ENCODE data around the gene MCM8. TPM values are rescaled to one million over a fixed set of nuclear protein-coding genes. Genes with fewer than 3 reads are reported as not detected.

The MCM8 gene
- total and polyA plus RNA-seq, 2 experiments from 2014 or later = 1.5 to 6.7 TPM

DNA sequence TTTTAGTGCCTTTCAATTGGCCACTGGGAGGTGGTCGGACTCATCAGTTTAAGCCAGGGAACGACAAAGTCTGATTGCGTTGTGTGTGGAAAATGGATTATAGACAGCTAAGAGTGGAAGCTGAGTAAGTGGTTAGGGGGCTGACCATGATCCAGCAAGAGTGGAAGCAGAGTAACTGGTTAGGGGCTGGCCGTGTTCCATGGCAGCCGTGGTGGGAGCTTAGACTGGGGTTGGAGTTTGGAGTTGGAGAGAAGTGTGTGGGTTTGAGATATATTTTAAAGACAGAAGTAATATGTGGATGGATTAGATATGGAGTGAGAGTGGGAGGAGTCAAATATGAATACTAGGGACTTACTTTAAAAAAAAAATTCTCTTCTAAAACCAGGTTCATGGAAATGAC, 61.7 kb downstream of the MCM8 start:
- Histone ChIP-seq H3K9me2 (replicated peaks; ENCODE audit: insufficient read depth) (no peaks in the 10 kb centered on the region), H3K4me1 (ENCODE audit: insufficient read depth) (peaks cover 4% of the 10 kb centered on the region), H3K36me3 (replicated peaks; ENCODE audit: insufficient read depth, low read depth) (no peaks in the 10 kb centered on the region), H3K9me3 (ENCODE audit: low read depth) (no peaks in the 10 kb centered on the region), H4K20me1 (ENCODE audit: insufficient read depth, poor library complexity, severe bottlenecking) (peaks cover 29% of the 10 kb centered on the region), H3K4me2 (no peak overlapping the region), H3K4me3 (no peak overlapping the region), H3K79me2 (peaks cover 93% of the 10 kb centered on the region), H2AFZ (no peak overlapping the region), H3K27ac (no peak overlapping the region), H3K27me3 (no peaks in the 10 kb centered on the region)
- TF ChIP-seq EZH2 (IDR thresholded peaks at IDR 0.05; ENCODE audit: borderline replicate concordance) (no peak), EZH2phosphoT487 (IDR thresholded peaks at IDR 0.05; ENCODE audit: low read depth, severe bottlenecking, unreplicated experiment) (no peak)
- TF ChIP-seq, protein P1, sequence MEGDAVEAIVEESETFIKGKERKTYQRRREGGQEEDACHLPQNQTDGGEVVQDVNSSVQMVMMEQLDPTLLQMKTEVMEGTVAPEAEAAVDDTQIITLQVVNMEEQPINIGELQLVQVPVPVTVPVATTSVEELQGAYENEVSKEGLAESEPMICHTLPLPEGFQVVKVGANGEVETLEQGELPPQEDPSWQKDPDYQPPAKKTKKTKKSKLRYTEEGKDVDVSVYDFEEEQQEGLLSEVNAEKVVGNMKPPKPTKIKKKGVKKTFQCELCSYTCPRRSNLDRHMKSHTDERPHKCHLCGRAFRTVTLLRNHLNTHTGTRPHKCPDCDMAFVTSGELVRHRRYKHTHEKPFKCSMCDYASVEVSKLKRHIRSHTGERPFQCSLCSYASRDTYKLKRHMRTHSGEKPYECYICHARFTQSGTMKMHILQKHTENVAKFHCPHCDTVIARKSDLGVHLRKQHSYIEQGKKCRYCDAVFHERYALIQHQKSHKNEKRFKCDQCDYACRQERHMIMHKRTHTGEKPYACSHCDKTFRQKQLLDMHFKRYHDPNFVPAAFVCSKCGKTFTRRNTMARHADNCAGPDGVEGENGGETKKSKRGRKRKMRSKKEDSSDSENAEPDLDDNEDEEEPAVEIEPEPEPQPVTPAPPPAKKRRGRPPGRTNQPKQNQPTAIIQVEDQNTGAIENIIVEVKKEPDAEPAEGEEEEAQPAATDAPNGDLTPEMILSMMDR (IDR thresholded peaks at IDR 0.05; ENCODE audit: poor library complexity) = no peak
- 91% methylated on average over 5 of the region's 5 CpGs for WGBS (ENCODE audit: low lambda C conversion rate, missing lambda C conversion rate)
- no peak for DNase-seq (ENCODE audit: low spot score)

DNA sequence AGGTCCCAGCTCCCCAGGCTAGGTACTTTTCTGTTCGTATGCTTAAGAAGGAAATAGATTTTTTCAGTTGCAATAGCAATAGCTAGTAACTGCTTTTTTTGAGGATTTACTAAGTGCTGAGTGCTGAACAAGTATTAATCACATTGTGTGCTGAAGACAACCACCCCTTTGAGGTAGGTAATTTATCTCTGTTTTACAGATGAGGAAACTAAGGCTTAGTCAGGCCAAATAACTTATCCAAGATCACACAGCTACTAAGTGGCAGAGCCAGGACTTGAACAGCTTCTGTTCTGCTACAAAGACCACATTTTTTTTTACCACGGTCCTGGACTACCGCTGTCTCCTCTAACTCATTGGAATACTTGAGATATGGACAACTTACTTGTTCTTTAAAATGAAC, 63.6 kb downstream of the MCM8 start:
- H3K36me3 ChIP-seq (replicated peaks; ENCODE audit: insufficient read depth, low read depth) = no peaks in the 10 kb centered on the region
- H3K9me2 ChIP-seq (replicated peaks; ENCODE audit: insufficient read depth) = no peaks in the 10 kb centered on the region
- H3K27me3 ChIP-seq = no peaks in the 10 kb centered on the region
- no peak overlapping the region for H3K4me3 ChIP-seq
- H4K20me1 ChIP-seq (ENCODE audit: insufficient read depth, poor library complexity, severe bottlenecking) = peaks cover 22% of the 10 kb centered on the region
- H2AFZ ChIP-seq = no peak overlapping the region
- 85% methylated on average over 3 of the region's 3 CpGs for WGBS (ENCODE audit: low lambda C conversion rate, missing lambda C conversion rate)
- TF ChIP-seq, protein P1 (IDR thresholded peaks at IDR 0.05; ENCODE audit: poor library complexity) = no peak
- TF ChIP-seq EZH2 (IDR thresholded peaks at IDR 0.05; ENCODE audit: borderline replicate concordance) = no peak
- no peak for DNase-seq (ENCODE audit: low spot score)
- no peaks in the 10 kb centered on the region for H3K9me3 ChIP-seq (ENCODE audit: low read depth)
- no peak overlapping the region for H3K27ac ChIP-seq
- H3K4me1 ChIP-seq (ENCODE audit: insufficient read depth) = no peaks in the 10 kb centered on the region
- peaks cover 96% of the 10 kb centered on the region for H3K79me2 ChIP-seq
- no peak overlapping the region for H3K4me2 ChIP-seq

DNA sequence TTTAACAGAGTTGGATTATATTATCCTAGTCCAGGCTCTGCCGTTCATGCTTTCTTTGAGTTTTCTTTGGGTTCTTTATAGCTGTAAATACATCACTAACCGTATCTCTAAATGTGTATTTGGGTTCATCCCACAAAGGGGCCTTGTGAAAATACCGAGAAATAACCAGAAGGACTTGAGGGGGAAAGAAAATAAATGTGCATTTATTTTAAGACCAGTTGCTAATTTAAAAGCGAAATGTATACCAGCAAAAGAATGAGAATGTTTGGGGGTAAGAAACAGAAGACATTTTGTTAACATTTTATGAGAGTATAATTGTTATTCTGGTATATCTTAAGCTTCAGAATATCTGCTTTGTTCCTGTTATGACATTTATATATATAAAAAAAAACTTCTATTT, 64.5 kb downstream of the MCM8 start:
- Histone ChIP-seq H3K79me2 (peaks cover 97% of the 10 kb centered on the region), H3K9me3 (ENCODE audit: low read depth) (no peaks in the 10 kb centered on the region), H3K27me3 (no peaks in the 10 kb centered on the region), H3K27ac (no peak overlapping the region), H3K4me1 (ENCODE audit: insufficient read depth) (no peaks in the 10 kb centered on the region), H2AFZ (no peak overlapping the region), H4K20me1 (ENCODE audit: insufficient read depth, poor library complexity, severe bottlenecking) (peaks cover 18% of the 10 kb centered on the region), H3K4me2 (no peak overlapping the region), H3K4me3 (no peak overlapping the region), H3K36me3 (replicated peaks; ENCODE audit: insufficient read depth, low read depth) (no peaks in the 10 kb centered on the region), H3K9me2 (replicated peaks; ENCODE audit: insufficient read depth) (no peaks in the 10 kb centered on the region)
- no peak for DNase-seq (ENCODE audit: low spot score)
- 93% methylated on average over 4 of the region's 4 CpGs for WGBS (ENCODE audit: low lambda C conversion rate, missing lambda C conversion rate)
- no peak for TF ChIP-seq EZH2 (IDR thresholded peaks at IDR 0.05; ENCODE audit: borderline replicate concordance)
- TF ChIP-seq EZH2phosphoT487 (IDR thresholded peaks at IDR 0.05; ENCODE audit: low read depth, severe bottlenecking, unreplicated experiment) = no peak

DNA sequence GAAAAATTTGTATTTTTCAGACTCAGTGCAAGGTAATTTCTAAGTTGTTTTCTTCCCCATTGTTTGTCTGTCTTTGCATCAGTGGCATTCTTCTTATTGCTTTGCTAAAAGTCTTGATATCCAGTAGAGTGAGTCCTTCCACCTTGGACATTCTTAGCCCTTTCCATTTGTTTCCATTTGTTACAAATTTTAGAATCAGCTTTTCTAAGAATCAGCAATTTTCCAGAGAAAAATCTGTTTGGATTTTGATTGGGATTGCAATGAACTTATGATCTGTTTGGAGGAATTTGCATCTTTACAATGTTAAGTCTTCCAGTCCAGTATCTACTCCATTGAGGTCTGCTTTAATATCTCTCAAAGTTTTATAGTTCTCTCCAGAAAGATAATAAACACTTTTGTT, 67.0 kb downstream of the MCM8 start:
- no peak overlapping the region for H3K4me3 ChIP-seq
- H3K79me2 ChIP-seq = peaks cover 95% of the 10 kb centered on the region
- no peaks in the 10 kb centered on the region for H3K4me1 ChIP-seq (ENCODE audit: insufficient read depth)
- no peak overlapping the region for H2AFZ ChIP-seq
- no peaks in the 10 kb centered on the region for H3K27me3 ChIP-seq
- no peaks in the 10 kb centered on the region for H3K36me3 ChIP-seq (replicated peaks; ENCODE audit: insufficient read depth, low read depth)
- H3K9me2 ChIP-seq (replicated peaks; ENCODE audit: insufficient read depth) = no peaks in the 10 kb centered on the region
- H3K4me2 ChIP-seq = no peak overlapping the region
- peaks cover 14% of the 10 kb centered on the region for H4K20me1 ChIP-seq (ENCODE audit: insufficient read depth, poor library complexity, severe bottlenecking)
- no peaks in the 10 kb centered on the region for H3K9me3 ChIP-seq (ENCODE audit: low read depth)
- DNase-seq (ENCODE audit: low spot score) = no peak
- no peak for TF ChIP-seq EZH2phosphoT487 (IDR thresholded peaks at IDR 0.05; ENCODE audit: low read depth, severe bottlenecking, unreplicated experiment)
- TF ChIP-seq, protein P1 (IDR thresholded peaks at IDR 0.05; ENCODE audit: poor library complexity) = no peak
- no peak overlapping the region for H3K27ac ChIP-seq

All from hepatocyte (in vitro differentiated cells).